ENCODE results near the gene IL18RAP. TPM values are rescaled to one million over a fixed set of nuclear protein-coding genes. Genes with fewer than 3 reads are reported as not detected.
A peak's percentile ranks its signal among the peaks of the same experiment; 100 is the strongest.

IL18RAP gene
- total RNA-seq, 1 donor from 2014 or later: 4.9 TPM

- no peak for ATAC-seq
- Histone ChIP-seq H3K9me3 (no peaks in the 10 kb centered on the region), H3K27ac (no peak overlapping the region), H3K36me3 (no peaks in the 10 kb centered on the region), H3K4me3 (no peak overlapping the region), H3K4me1 (no peaks in the 10 kb centered on the region), H3K27me3 (no peaks in the 10 kb centered on the region)
- no peak for DNase-seq
- intact Hi-C loops (cut with DNase I): loop anchor here (10.0 kb wide), 1 partner anchor 422 kb away; no protein-coding TSS in a partner anchor
- TF ChIP-seq, protein P1, sequence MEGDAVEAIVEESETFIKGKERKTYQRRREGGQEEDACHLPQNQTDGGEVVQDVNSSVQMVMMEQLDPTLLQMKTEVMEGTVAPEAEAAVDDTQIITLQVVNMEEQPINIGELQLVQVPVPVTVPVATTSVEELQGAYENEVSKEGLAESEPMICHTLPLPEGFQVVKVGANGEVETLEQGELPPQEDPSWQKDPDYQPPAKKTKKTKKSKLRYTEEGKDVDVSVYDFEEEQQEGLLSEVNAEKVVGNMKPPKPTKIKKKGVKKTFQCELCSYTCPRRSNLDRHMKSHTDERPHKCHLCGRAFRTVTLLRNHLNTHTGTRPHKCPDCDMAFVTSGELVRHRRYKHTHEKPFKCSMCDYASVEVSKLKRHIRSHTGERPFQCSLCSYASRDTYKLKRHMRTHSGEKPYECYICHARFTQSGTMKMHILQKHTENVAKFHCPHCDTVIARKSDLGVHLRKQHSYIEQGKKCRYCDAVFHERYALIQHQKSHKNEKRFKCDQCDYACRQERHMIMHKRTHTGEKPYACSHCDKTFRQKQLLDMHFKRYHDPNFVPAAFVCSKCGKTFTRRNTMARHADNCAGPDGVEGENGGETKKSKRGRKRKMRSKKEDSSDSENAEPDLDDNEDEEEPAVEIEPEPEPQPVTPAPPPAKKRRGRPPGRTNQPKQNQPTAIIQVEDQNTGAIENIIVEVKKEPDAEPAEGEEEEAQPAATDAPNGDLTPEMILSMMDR (IDR thresholded peaks at IDR 0.05): no peak
Measured at GRCh38 chr2:102446936-102447335, 24.0 kb downstream of the IL18RAP start.

DNA sequence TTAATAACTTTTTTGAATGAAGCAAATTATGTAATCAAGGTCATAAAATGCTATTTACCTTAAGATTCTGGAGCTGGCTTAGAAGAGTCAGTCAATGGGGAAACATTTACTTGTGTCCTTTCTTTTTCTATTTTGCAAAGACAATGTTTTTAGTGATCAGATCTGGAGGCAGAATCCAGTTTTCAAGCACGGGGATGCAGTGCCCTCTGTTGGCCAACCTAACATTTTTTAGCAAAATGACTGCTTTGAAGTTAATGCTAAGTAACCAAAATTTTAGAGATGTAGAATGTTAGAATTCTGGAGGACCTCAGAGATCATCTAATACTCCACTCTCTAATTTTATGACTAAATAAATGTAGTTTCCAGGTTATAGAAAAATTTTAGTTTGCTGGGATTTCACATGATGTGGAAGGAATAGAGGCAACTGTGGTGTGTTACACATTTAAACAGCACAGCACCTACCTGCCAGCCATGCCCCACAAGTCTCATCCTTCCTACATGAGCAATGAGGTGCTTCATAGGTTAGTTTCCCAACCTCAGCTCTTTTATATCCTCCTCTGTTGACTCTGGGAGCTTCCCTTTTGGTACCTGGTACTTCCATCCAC lies 26.5 kb downstream of the IL18RAP start:
- Histone ChIP-seq H3K4me1 (no peaks in the 10 kb centered on the region), H3K9me3 (no peaks in the 10 kb centered on the region), H3K4me3 (no peak overlapping the region), H3K36me3 (no peaks in the 10 kb centered on the region), H3K27ac (no peak overlapping the region), H3K27me3 (no peaks in the 10 kb centered on the region)
- intact Hi-C loops (cut with DNase I): loop anchor here (10.0 kb wide), 1 partner anchor 425 kb away; no protein-coding TSS in a partner anchor
- peak; percentile 50 for ATAC-seq
- TF ChIP-seq, protein P1 (IDR thresholded peaks at IDR 0.05): peak; percentile 66
- no peak for DNase-seq

- DNase-seq (no peak), ATAC-seq (no peak)
- H3K27ac ChIP-seq: no peak overlapping the region
- TF ChIP-seq, protein P1 (IDR thresholded peaks at IDR 0.05): no peak
- intact Hi-C loops (cut with DNase I): no loop called here
- H3K9me3 ChIP-seq: no peaks in the 10 kb centered on the region
- no peaks in the 10 kb centered on the region for H3K36me3 ChIP-seq
- no peaks in the 10 kb centered on the region for H3K27me3 ChIP-seq
- H3K4me1 ChIP-seq: no peaks in the 10 kb centered on the region
- H3K4me3 ChIP-seq: no peak overlapping the region
Measured at GRCh38 chr2:102451968-102452367, 29.0 kb downstream of the IL18RAP start.

DNA sequence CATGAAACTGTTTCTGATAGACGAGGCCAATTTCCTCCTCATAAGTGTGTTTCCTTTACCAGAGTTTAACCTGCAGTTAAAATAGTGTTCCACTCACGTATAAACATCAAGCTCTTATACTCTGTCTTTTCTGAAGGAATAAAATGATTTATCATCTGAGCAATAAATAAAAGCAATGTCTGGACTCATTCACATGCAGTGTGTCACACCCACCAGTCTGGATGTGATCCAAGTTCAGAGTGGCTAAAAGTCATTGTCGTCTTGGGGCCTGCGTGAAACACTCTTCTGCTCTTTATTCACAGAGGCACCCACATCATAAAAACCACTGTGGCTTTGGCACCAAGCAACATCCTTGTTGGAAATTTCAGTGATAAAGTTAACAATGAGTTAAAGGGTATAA lies 30.5 kb downstream of the IL18RAP start:
- TF ChIP-seq, protein P1 (IDR thresholded peaks at IDR 0.05): no peak
- intact Hi-C loops (cut with DNase I): no loop called here
- no peak for ATAC-seq
- H3K4me3 ChIP-seq: no peak overlapping the region
- H3K9me3 ChIP-seq: no peaks in the 10 kb centered on the region
- no peaks in the 10 kb centered on the region for H3K36me3 ChIP-seq
- no peaks in the 10 kb centered on the region for H3K27me3 ChIP-seq
- no peaks in the 10 kb centered on the region for H3K4me1 ChIP-seq
- DNase-seq: no peak
- no peak overlapping the region for H3K27ac ChIP-seq

DNA sequence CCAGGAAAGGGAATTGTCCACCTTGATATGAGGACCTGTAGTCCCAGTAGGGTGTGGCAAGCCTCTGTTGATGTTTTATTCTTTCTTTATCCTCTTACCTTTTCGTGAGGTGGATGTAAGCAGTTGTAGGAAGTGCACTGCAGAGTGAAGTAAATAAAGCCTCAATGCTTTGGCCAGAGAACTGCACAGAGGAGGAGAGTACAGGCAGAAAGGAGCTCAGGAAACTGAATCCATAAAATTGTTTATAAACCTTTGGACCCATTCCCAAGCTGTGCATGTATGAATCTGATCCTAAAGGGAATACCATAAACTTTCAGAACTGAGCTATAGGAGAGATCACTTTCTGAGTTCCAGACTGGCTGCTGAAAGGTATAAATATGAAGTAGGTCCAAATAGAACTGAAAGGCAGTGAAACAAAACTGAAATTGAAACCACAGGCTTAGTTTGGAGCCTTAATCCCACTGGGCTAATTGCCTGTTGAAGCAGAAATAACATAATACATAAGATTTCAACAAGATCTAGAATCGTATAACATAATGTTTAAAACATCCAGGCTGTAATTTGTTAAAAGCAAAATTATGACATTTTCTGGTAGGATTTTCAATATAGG lies 32.2 kb downstream of the IL18RAP start:
- no peak for ATAC-seq
- DNase-seq: no peak
- intact Hi-C loops (cut with DNase I): no loop called here

More for the DNA sequence above, 32.2 kb downstream of the IL18RAP start:
- TF ChIP-seq, protein P1 (IDR thresholded peaks at IDR 0.05): no peak
- no peaks in the 10 kb centered on the region for H3K4me1 ChIP-seq
- H3K4me3 ChIP-seq: no peak overlapping the region
- no peak overlapping the region for H3K27ac ChIP-seq
- H3K9me3 ChIP-seq: no peaks in the 10 kb centered on the region
- no peaks in the 10 kb centered on the region for H3K36me3 ChIP-seq
- H3K27me3 ChIP-seq: no peaks in the 10 kb centered on the region
